Measurements from ENCODE around the gene PDZRN4. TPM values are rescaled to one million over a fixed set of nuclear protein-coding genes. Genes with fewer than 3 reads are reported as not detected.

Gene PDZRN4
- total RNA-seq, 2 donors from 2014 or later = 0.35 to 3.5 TPM

DNA sequence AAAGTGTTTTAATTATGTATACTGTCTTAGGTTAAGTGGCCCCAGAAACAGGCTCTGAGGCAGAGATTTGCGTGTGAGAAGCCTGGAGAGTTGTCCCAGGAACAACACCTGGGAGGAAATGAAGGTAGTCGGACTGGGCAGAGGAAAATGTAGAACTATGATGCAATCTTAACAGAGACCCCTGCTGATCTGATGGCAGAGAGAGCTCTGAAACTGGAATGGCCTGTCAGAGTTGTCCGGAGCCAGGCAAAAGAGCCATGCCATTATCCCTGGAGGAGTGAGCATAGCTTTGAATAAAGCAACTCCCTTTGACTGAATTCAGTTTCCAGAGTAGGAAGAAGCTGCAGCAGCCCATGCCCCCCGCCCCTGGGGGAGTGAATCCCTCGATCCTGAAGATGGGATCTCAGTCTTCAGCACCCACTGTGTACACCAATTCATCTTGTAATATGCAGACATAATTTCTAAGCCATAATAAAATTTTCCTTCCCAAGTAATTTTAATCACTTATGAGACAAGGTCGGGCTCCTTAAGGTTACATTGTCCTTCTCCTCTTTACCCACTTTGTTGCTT lies 264.8 kb downstream of the PDZRN4 start:
- DNase-seq = no peak
- H3K36me3 ChIP-seq = no peaks in the 10 kb centered on the region
- intact Hi-C loops (cut with DNase I) = no loop called here
- H3K27ac ChIP-seq = no peak overlapping the region
- H3K9ac ChIP-seq (ENCODE audit: low read depth in 2 of 2, low read length in 2 of 2) = no peak overlapping the region
- H3K4me1 ChIP-seq = no peaks in the 10 kb centered on the region
- H3K9me3 ChIP-seq = no peaks in the 10 kb centered on the region
- no peaks in the 10 kb centered on the region for H3K27me3 ChIP-seq
- TF ChIP-seq, protein P1, sequence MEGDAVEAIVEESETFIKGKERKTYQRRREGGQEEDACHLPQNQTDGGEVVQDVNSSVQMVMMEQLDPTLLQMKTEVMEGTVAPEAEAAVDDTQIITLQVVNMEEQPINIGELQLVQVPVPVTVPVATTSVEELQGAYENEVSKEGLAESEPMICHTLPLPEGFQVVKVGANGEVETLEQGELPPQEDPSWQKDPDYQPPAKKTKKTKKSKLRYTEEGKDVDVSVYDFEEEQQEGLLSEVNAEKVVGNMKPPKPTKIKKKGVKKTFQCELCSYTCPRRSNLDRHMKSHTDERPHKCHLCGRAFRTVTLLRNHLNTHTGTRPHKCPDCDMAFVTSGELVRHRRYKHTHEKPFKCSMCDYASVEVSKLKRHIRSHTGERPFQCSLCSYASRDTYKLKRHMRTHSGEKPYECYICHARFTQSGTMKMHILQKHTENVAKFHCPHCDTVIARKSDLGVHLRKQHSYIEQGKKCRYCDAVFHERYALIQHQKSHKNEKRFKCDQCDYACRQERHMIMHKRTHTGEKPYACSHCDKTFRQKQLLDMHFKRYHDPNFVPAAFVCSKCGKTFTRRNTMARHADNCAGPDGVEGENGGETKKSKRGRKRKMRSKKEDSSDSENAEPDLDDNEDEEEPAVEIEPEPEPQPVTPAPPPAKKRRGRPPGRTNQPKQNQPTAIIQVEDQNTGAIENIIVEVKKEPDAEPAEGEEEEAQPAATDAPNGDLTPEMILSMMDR (IDR thresholded peaks at IDR 0.05) = no peak
- H3K4me3 ChIP-seq = no peak overlapping the region

DNA sequence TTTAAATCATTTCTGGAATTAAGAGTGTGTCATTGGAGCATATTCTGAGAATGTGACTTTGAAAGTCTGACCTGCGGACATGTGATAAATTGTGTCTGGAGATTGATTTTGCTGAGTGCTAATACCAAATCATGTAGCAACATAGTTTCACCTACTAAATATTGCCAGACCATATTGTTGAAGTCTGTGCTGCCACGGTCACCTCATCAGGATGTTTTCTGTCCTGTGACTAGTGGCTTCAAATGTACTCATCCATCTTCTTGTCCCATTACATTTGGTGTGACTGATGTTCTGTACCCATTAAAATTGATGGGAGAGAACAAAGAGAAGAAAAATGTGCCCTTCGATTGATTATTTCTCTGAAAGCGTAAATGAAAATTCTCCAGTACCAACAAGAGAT lies 265.3 kb downstream of the PDZRN4 start:
- intact Hi-C loops (cut with DNase I) = no loop called here
- Histone ChIP-seq H3K4me1 (no peaks in the 10 kb centered on the region), H3K9ac (ENCODE audit: low read depth in 2 of 2, low read length in 2 of 2) (no peak overlapping the region), H3K9me3 (no peaks in the 10 kb centered on the region), H3K4me3 (no peak overlapping the region), H3K36me3 (no peaks in the 10 kb centered on the region), H3K27ac (no peak overlapping the region), H3K27me3 (no peaks in the 10 kb centered on the region)
- no peak for DNase-seq
- TF ChIP-seq, protein P1 (IDR thresholded peaks at IDR 0.05) = no peak

DNA sequence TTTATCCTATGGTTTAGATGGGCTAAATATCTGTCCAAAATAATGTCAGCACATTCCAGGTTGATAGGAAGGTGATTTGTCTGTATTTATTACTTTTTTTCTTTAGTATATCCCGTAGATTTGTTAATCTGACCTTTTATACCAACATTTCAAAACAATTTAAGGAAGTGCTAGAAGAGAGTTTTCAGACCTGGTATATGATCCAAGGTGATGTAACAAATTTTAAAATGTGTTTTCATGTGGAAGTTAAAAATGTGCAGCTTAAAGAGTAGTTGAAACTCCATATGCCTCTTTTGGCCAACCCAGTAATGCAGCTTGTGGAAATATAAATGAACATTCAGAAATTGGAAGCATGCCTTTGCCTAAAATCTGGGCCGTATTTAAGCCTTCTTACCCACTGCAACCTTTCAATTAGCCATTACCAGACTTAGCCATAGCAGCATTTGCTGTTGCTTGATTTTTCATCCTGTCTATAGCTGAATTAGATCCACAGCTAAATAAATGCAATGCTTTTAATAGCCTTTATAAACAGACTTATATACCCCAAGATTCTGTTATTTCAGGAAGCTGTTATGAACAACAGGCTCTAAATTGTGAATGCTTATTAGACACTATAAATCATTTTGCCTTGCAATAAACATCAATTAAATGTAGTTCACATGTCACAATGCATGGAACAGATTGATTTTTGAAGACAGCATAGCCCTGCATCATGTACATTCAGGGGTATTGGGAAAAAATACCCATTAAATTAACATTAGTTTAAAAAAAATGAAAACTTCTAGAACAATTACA lies 271.2 kb downstream of the PDZRN4 start:
- Histone ChIP-seq H3K27me3 (no peaks in the 10 kb centered on the region), H3K4me3 (no peak overlapping the region)
- intact Hi-C loops (cut with DNase I) = no loop called here

DNA sequence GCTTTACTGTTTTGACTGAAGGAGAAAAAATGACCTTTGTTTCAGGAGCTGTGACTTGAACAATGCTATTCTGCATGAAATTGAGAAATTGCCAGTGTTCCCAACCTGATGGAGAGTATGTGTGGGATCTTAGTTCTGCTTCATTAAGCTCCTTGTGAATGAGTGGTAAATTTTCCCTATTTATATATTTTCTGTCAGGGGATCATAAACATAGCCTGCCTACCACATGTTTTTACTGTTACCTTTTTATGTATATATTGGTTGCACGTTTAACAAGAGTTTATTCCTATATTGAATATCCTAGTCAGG lies 271.7 kb downstream of the PDZRN4 start:
- no peak overlapping the region for H3K4me3 ChIP-seq
- intact Hi-C loops (cut with DNase I) = no loop called here
- no peak overlapping the region for H3K27ac ChIP-seq
- no peaks in the 10 kb centered on the region for H3K36me3 ChIP-seq
- no peaks in the 10 kb centered on the region for H3K4me1 ChIP-seq
- no peak overlapping the region for H3K9ac ChIP-seq (ENCODE audit: low read depth in 2 of 2, low read length in 2 of 2)
- TF ChIP-seq, protein P1 (IDR thresholded peaks at IDR 0.05) = no peak
- no peaks in the 10 kb centered on the region for H3K27me3 ChIP-seq
- H3K9me3 ChIP-seq = no peaks in the 10 kb centered on the region
- DNase-seq = no peak

More for the DNA sequence above, 271.2 kb downstream of the PDZRN4 start:
- TF ChIP-seq, protein P1 (IDR thresholded peaks at IDR 0.05) = no peak
- Histone ChIP-seq H3K27ac (no peak overlapping the region), H3K9me3 (no peaks in the 10 kb centered on the region), H3K9ac (ENCODE audit: low read depth in 2 of 2, low read length in 2 of 2) (no peak overlapping the region), H3K4me1 (no peaks in the 10 kb centered on the region), H3K36me3 (no peaks in the 10 kb centered on the region)
- DNase-seq = no peak

DNA sequence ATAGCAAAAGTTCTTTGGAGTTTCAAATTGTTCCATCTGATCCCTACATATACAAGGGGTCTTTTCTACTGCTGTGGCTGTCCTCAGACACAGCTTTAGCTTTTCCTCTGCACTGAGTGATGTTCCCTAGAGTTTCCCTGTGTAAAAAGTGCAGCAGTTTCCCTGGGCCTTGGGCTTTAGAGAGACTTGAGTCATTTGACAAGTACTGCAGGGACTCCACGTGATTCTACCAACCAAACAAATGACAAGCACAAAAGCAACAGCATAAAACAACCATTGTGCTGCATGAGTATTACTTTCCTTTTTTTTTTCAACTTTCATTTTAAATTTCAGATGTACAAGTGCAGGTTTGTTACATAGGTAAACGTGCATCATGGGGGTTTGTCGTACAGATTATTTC lies 272.8 kb downstream of the PDZRN4 start:
- H3K27me3 ChIP-seq = no peaks in the 10 kb centered on the region
- H3K9ac ChIP-seq (ENCODE audit: low read depth in 2 of 2, low read length in 2 of 2) = no peak overlapping the region
- TF ChIP-seq, protein P1 (IDR thresholded peaks at IDR 0.05) = no peak
- intact Hi-C loops (cut with DNase I) = no loop called here
- no peaks in the 10 kb centered on the region for H3K9me3 ChIP-seq
- DNase-seq = no peak
- no peaks in the 10 kb centered on the region for H3K36me3 ChIP-seq
- H3K27ac ChIP-seq = no peak overlapping the region
- no peaks in the 10 kb centered on the region for H3K4me1 ChIP-seq
- H3K4me3 ChIP-seq = no peak overlapping the region
